ENCODE measurements around the gene RHOA.

The RHOA gene

GRCh38 chr3:49313896-49314688 lies 97.7 kb downstream of the RHOA start:
- DNase-seq = no peak

GRCh38 chr3:49311283-49311682 lies 100.5 kb downstream of the RHOA start:
- DNase-seq = no peak

GRCh38 chr3:49310677-49311076 lies 101.1 kb downstream of the RHOA start:
- no peak for DNase-seq

Measured in T1000 (cell line).